GM21381 (cell line): ENCODE results near the gene ARHGAP42.
A peak's percentile ranks its signal among the peaks of the same experiment; 100 is the strongest.

Source experiments
- ATAC-seq: cut with Tn5 transposase; IDR thresholded peaks from one replicate; pipeline ENCODE4 v1.9.1; 2021; ENCODE audit warnings: mild to moderate bottlenecking, moderate library complexity; ENCODE audit not compliant: unreplicated experiment

The ARHGAP42 gene

DNA sequence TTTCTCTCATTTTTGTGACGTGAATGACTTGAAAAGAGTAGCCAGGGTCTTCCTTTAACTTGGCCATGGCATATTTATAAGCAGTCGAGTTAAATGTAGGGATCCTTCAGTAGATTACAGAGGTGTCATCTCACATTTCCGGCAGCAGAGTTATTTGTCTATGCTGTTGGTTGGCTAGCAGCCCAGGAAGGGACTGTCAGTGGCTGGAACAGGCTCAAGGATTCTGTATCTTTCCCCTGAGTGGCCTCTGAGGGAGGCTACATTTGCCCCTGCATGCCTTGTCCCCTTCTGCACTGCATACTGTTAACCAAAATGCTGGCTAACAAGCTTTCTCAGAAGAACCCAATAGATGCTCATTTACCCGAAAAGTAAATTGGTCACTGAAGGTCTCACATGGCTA lies 254.9 kb downstream of the ARHGAP42 start:
- ATAC-seq: no peak

DNA sequence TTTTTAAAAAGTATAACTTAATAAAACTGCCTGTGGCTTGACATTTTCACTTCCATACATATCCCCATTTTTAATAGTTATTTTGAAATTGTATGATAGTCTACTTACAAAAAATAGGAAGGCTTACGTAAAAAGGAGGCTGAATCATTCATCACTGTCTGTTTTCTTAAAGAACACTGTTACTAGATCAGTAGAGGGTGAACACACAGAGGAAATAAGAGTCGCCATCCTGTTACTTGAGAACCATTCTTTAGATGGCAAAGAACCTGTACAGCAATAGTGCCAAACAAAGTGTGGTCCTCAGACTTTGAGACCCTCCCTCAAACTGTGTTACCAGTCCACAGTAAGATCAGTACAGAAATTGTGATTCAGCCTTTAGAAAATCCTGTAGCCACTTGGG lies 261.8 kb downstream of the ARHGAP42 start:
- ATAC-seq: no peak

DNA sequence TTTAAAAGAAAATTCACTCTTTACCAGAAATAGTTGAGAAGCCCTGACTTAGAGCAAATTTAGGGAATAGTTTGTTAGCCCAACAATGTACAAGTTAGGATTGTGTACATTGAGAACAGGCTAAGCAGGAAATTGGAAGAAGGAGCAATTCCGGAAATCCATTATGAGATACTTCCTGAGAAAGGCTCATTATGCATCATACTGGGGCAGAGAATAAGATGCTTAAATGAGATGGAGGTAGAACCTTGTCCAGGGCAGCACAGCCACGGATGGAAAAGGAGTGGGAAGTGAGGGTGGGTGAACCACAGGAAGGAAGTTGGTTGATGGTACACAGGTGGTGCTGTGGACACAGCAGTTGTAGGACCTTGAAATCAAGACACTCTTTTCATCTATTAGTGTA lies 262.4 kb downstream of the ARHGAP42 start:
- no peak for ATAC-seq

DNA sequence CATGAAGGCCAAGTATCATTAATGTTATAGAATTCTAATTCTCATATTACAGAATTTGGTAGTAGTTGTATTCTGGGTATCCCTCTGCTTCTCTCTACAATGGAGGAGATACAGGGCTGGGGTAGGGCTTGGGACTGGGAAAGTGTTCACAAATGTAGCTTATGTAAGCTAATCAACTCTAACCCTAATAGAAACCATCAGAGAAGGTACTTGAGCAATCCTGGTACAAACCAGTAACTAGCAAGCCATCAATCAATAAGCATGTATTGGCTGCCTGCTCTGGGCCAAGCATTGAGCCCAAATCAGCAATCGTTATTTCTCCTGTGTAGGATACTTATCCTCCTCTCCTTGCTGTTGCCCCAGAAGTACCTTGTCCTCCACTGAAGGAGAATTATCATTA lies 268.2 kb downstream of the ARHGAP42 start:
- ATAC-seq: no peak

DNA sequence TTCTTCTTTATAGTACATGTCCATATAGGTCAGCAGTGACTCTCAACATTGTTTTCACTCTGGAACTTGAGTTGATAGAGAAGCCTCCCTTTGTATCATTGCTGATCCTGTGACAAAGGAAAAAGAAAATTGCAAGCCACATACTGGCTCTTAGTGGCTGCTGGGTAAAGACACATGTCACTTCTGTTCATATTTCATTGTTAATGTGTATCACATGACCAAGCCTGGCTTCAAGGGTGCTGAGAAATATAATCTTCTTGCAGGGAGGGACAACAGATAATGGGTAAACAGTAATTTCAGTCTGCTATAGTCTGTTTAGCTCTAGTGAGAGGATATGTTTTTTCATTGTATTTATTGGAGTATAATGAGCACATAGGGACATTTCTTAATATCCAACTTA lies 269.3 kb downstream of the ARHGAP42 start:
- ATAC-seq: no peak

DNA sequence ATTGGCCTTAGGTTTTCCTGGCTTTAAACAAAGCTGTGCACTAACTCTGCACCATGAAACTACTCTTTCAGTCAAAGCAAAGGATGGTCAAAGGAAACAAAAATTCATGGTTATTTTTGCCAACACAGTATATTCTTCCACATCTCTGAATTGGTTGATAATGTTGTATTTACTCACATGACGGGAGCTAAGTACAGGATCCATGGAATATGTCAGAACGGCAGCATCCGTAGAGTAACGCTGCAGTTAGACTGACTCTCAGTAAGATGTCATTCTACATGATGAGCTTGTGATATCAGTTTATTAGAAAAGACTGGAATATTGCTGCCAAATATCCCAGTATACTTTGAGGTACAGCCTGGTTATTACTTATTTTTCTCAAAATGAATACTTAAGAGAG lies 270.4 kb downstream of the ARHGAP42 start:
- ATAC-seq: no peak

DNA sequence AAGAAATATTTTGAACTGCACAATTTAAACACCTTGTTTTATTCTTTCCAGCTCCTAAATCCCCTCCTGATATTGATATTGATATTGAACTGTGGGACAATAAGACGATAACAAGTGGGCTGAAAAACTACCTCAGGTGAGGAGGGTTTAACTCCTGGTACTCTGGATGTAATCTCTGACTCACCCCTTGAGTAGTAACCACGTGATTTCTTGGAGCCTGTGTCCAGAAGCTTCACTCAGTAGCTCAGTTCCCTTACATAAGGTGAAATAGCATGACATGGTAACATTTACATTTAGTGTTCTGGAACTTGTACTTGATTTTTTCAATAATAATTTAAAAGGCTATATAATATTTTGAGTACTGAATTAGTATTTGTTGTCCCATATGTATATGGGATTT lies 274.5 kb downstream of the ARHGAP42 start:
- ATAC-seq: no peak

DNA sequence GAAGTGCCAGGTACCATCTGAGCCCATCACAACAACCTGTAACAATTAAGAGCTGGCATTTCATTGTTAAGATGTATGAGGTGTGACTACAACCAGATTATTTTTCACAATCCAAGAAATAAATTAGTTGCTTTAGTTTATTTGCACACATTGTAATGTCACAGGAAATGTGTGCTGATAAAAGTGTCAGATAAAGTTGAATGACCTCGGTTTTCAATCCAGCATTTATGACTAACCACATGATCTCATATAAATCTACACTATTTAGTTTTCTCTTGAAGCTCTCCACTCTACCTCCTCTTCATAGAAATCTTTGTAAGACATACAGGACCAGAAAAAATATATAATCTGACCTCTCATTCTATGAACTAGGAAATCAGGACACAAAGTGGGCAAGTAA lies 276.3 kb downstream of the ARHGAP42 start:
- no peak for ATAC-seq

DNA sequence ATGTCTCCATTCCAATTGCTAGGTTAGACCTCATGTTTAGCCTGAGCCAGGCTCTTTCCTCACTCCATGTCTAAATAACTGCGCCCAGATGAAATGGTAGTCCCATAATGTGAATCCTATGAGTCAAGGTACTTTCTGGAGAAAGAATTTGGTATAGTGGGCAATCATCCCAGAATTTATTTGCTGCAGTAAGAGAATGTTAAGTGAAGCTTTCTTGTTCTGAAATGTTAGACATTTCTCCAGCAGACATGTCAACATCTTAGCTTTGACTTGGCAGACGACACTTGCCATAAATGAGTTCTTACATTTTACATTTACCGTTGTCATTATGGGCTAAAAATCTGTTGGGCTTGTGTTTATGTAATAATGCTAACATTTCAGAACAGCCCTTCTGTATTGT lies 277.3 kb downstream of the ARHGAP42 start:
- no peak for ATAC-seq

DNA sequence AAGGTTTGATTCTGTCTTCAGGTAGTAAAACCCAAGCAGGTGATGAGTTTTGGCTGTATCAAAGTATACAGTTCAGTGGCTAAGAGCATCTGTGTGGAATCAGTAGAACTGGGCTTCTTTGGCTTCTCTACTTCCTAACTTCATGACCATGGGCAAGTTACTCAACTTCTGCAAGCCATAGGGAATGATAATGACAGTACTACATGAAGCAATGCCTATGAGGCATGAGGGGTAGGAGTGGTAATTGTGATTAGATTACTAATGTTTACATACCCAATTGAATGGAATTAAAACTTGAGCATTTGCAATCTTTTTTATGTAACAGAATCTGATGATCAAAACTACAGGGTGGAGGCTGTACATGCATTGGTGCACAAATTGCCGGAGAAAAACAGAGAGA lies 278.3 kb downstream of the ARHGAP42 start:
- ATAC-seq: no peak

DNA sequence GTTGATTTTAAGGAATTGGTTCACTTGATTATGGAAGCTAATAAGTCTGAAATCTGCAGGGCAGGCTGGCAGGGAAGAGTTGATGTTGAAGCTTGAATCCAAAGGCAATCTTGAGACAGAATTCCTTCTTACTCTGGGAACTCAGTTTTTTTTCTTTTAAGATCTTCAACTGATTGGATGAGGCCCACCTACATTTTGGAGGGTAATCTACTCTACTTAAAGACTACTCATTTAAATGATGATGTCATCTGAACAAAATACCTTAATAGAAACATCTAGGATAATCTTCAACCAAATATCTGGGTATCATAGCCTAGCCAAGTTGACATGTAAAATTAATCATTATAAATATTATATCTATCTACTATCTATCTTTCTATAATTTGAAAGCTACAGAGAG lies 279.3 kb downstream of the ARHGAP42 start:
- ATAC-seq: no peak

DNA sequence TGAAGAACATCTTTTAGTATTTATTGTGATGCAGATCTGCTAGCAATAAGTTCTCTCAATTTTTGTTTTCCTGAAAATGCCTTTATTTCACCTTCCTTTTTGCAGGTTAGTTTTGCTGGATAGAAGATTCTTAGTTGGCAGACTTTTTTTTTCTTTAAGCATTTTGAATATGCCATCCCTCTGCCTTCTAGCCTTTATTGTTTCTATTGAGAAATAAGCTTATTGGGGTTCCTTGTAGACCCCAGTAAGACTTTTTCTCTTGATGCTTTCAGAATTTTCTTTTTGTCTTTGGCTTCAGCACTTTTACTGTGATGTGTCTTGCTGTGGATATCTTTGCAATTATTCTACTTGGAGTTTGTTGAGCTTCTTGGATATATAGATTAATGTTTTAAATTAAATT lies 281.9 kb downstream of the ARHGAP42 start:
- no peak for ATAC-seq

DNA sequence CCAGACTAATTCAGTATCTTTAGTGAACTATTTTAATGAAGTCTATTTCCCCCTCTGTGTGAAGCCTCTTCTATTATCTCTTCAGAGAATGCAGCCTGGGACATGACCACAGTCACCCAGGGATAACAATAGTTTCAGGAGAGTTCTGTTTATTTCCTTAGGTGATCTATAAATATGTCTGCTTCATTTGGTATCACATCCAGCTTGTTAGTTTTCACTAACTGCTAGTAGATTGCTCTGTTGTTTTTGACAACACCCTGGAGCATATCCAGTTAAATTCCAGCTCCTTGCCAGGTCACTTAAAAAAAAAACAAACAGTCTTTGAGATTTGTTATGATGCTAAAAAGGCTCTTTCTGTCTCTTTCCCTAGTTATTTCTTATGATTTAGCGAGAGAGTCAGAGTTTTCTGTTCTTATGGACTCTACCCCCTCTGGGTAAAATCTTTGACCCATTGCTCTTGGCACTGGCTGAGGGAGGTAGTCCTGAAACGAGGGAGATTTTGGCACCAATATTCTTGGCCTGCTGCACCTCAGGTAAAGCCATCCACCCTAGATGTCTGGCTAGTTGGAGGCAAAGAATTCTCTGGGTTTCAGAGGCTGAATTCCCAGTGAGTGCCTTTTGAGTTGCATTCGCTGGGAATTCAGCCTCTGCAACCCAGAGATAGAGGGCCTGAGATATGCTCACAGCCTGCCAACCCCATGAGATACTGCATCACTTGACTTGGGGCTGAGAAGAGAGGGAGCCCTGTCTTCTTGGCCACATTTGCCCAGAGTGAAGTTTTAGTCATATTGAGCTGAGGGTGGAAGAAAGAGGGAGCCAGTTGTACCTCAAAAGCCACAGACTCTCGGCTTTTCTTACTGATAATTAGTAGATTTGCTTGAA lies 283.4 kb downstream of the ARHGAP42 start:
- no peak for ATAC-seq

DNA sequence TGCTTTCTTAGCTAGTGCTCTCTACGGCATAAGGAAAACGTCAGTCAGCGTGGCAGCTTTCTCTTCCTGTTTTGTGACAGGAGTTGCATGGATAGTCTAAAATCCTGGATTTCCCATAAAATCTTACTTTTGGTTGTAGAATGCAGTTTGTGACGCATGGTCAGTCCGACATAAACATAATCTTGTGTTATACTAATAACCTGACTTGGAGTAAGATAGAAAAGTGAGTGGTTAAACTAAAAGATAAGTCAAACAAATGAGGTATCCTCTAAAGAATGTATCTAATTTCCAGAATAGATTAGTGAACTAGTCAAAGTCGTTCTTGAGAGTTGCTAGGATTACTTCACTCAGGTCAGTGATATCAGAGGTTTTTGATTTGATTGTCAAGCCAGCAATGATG lies 285.0 kb downstream of the ARHGAP42 start:
- no peak for ATAC-seq

DNA sequence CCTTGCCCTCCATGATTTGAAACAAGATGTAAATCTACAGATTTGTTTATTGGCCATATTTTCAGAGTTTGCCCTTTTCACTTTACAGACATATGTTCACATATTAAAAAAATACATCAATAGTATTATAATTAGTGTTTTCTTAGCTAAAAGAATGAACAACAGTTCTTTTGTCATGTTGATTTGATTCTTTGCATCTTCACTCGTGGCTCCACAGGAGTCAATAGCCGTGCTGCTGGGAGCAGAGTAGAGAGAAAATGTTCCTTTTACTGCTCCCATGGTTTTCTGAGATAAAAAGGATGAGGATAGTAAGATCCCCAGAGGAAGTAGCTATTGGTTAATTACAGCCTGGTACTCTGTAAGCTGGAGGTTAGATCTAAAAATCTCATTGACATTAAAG lies 291.4 kb downstream of the ARHGAP42 start:
- ATAC-seq: no peak

DNA sequence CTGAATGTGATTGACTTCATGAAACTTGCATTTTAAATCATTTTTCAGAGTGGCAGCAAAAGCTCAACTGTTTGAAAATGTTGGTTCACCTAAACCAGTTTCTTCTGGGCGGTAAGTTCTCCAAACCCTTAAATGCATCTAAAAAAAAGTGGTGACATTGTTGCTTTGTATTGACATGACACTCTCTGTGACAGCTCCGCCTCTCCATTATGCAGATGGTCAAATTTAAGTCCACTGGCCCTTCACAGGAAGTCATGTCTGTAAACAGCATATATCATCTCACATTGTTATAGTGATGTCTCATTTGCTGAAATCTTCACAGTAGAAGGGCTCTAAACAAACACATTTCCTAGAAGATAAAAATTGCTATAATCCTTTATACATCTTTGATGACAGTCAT lies 291.9 kb downstream of the ARHGAP42 start:
- ATAC-seq: no peak

DNA sequence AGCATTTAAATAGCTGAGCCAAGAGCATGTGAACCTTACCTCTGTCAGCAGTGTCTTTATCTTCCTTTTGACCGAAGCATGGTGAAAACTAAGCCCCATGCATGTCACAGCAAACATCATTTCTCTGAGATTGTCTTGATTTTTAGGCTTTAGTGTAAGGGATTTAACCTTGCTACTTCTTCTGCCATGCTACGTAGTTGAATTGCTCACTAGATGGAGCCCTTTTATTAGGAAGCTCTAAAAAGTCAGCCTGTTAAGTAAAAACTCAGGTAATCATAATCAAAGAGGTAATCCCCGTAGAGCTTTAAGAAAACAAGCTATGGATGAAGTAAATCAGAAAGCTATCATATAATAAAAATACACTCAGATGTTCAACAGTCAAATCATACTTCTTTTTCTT lies 293.1 kb downstream of the ARHGAP42 start:
- no peak for ATAC-seq

DNA sequence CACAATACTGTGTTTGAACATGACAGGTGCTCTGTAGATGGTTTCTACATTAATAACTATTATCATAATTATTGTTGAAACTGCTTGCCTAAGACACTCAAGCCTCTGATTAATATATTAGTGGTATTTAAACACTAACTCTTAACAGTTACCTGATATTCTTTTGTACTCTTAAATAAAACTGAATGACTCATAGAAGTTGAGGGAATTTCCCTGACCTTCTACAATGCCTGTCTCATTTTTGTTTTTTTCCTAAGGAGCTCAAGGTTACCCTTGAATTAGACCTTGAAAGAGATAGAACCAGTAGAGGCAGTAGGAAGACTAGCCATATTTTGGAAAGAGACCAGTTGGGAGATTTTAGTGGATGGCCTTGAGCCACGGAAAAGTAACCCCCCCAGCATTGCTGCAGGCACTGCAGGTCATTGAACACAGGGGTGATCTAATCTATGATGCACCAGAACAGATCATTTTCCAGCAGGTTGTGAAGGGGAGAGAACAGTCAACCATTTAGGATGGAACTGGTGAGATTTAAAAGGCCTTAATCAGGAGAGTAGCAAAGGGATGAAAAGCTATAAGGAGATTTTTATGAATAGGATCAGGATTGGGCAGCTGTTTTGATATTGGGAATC lies 294.2 kb downstream of the ARHGAP42 start:
- no peak for ATAC-seq

DNA sequence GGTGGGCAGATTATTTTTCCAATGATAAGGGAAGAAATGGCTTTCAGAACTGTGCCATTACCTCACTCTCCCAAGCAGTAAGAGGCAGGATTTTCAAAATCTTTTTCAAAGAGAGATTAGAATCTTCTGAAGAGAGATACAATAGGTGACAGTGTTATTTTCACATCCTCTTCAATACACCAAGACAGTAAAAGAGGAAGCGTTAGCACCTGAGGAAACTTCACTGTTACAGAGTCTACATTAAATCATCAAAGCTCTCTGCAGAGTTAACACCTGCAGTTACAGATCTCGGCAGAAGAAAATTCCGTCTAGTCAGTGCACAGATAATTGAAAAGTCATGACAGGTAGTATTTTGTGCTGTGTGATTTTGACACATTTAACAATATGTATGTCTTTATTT lies 297.6 kb downstream of the ARHGAP42 start:
- peak; percentile 70 for ATAC-seq

DNA sequence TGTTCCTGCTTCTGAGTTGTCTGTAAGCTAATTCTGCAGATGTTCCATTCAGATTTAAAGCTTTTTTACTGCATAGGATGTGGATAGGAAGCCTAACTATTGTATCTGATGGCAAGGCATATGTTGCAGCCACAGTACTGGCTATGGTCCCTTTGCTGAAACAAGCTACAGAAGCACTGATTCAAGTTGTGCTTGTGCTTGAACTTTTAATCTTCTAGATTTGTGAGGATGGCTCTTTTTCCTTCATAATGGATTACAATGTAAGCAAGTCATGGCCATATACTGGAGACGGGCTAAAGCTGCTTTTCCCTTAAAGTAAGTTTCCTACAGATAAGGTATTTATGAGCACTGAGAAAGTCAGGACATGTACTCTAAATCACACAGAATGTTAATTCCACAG lies 303.8 kb downstream of the ARHGAP42 start:
- no peak for ATAC-seq

DNA sequence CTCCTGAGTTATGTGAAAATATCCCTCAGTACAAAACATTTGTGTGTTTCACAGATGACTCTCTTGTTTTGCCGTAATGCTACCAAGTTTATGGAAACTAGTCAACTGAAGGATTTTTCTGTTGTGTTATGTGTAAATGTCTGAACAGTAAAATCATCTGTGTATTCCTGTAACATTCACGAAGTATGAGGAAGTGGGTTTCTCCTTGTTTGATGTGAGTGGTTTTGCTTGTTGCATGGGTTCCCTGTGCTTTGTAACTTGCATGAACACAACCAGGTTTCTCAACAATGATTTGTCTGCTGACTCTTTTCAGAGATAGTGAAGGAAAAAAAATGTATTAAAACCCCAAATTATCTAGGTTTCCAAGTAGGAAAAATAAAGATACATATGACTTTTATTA lies 304.5 kb downstream of the ARHGAP42 start:
- no peak for ATAC-seq

DNA sequence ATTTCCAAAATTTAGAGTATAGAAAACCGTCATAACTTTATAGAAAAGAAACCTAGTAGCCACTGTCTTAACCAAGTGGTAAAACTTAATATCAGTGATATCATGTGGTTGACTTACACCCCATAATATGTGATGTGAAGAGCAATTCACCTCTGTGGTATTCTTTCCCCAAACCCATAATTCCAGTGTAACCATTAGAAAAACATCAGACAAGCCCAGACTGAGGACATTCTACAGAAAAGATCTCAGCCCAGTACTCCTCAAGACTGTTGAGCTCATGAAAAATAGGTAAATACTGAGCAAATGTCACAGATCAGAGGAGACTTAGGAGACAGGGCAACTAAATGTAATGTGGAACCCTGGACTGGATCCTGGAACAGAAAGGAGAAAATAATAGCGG lies 307.9 kb downstream of the ARHGAP42 start:
- ATAC-seq: no peak

DNA sequence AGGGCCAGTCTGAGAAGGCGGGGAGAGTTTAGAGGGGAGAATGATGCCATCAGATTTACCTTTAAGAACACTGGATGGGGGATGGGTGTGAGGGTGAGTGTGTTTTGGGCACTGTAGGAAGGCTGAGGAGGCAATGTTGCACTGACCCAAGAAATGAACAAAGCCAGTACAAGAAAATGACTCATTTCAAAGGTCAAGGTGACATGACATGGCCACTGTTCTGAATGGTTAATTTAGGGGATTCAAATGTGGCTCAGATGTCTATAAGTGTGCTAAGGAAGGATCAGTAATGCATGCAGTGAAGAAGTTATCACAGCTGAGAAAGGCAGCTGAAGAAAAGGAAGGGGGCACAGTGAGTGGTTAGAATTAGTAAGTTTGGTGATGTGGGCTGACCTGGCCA lies 312.7 kb downstream of the ARHGAP42 start:
- no peak for ATAC-seq
